Measurements from ENCODE around the gene ENDOD1.

GRCh38 chr11:95134491-95134890 is 44.8 kb downstream of the ENDOD1 start:
- TF ChIP-seq, protein P1, sequence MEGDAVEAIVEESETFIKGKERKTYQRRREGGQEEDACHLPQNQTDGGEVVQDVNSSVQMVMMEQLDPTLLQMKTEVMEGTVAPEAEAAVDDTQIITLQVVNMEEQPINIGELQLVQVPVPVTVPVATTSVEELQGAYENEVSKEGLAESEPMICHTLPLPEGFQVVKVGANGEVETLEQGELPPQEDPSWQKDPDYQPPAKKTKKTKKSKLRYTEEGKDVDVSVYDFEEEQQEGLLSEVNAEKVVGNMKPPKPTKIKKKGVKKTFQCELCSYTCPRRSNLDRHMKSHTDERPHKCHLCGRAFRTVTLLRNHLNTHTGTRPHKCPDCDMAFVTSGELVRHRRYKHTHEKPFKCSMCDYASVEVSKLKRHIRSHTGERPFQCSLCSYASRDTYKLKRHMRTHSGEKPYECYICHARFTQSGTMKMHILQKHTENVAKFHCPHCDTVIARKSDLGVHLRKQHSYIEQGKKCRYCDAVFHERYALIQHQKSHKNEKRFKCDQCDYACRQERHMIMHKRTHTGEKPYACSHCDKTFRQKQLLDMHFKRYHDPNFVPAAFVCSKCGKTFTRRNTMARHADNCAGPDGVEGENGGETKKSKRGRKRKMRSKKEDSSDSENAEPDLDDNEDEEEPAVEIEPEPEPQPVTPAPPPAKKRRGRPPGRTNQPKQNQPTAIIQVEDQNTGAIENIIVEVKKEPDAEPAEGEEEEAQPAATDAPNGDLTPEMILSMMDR (conservative IDR thresholded peaks at IDR 0.05), result no peak
- TF ChIP-seq EZH2 (IDR thresholded peaks at IDR 0.05; ENCODE audit: low read depth), result no peak

All from PC-9 (cell line).